ENCODE results near the gene ATP10B. TPM values are rescaled to one million over a fixed set of nuclear protein-coding genes. Genes with fewer than 3 reads are reported as not detected.

The ATP10B gene
- total RNA-seq, 4 donors from 2014 or later = 9.0 to 45.9 (median 13.9) TPM

DNA sequence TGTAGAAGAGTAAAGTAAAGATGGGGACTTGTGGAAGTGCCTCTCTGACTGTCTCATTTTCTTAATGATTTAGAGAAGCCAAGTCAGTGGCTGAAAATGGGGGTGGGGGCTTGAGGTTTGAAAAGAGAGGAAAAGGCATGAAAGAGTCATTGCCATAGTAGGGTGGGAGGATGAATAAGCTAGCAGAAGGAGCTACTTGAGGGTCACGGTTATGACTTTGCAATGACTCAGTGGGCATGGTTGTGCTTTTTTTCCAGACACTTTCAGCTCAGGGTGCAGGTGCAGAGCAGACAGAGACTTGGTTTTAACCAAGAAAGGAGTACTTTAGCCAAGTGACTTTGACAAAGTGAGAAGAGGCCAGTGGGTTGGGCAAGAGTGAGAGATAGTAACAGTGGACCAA is 312.6 kb downstream of the ATP10B start:
- no peak for DNase-seq (ENCODE audit: low spot score in 2 of 2)
- no peaks in the 10 kb centered on the region for H3K9me3 ChIP-seq
- TF ChIP-seq EP300 (IDR thresholded peaks at IDR 0.05) (no peak), POLR2A (IDR thresholded peaks at IDR 0.05) (no peak)
- TF ChIP-seq, protein P1, sequence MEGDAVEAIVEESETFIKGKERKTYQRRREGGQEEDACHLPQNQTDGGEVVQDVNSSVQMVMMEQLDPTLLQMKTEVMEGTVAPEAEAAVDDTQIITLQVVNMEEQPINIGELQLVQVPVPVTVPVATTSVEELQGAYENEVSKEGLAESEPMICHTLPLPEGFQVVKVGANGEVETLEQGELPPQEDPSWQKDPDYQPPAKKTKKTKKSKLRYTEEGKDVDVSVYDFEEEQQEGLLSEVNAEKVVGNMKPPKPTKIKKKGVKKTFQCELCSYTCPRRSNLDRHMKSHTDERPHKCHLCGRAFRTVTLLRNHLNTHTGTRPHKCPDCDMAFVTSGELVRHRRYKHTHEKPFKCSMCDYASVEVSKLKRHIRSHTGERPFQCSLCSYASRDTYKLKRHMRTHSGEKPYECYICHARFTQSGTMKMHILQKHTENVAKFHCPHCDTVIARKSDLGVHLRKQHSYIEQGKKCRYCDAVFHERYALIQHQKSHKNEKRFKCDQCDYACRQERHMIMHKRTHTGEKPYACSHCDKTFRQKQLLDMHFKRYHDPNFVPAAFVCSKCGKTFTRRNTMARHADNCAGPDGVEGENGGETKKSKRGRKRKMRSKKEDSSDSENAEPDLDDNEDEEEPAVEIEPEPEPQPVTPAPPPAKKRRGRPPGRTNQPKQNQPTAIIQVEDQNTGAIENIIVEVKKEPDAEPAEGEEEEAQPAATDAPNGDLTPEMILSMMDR (IDR thresholded peaks at IDR 0.05) = no peak
- H3K27ac ChIP-seq = no peak overlapping the region
- H3K4me1 ChIP-seq = no peaks in the 10 kb centered on the region
- 71 to 75% methylated on average over 1 of the region's 1 CpG for WGBS, 2 donors
- no peak overlapping the region for H3K4me3 ChIP-seq
- H3K36me3 ChIP-seq = no peaks in the 10 kb centered on the region
- no peaks in the 10 kb centered on the region for H3K27me3 ChIP-seq

DNA sequence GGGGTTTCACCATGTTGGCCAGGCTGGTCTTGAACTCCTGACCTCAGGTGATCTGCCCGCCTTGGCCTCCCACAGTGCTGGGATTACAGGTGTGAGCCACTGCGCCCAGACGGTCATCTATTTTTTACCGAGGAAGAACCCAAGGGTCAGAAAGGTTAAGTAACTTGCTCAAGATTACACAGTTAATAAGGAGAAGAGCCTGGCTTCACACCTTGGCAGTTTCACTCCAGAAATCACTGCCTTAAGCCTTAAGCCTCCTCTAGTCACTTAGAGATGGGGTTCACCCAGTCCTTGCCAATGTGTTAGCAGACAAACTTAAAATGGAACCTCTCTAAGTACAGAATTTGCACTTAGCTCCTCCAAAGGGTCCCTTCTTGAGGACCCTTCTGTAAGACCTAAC is 314.1 kb downstream of the ATP10B start:
- H3K4me1 ChIP-seq = no peaks in the 10 kb centered on the region
- TF ChIP-seq POLR2A (IDR thresholded peaks at IDR 0.05) (no peak), EP300 (IDR thresholded peaks at IDR 0.05) (no peak)
- TF ChIP-seq, protein P1 (IDR thresholded peaks at IDR 0.05) = no peak
- DNase-seq (ENCODE audit: low spot score in 2 of 2) = no peak
- H3K36me3 ChIP-seq = no peaks in the 10 kb centered on the region
- H3K27ac ChIP-seq = no peak overlapping the region
- H3K9me3 ChIP-seq = no peaks in the 10 kb centered on the region
- H3K4me3 ChIP-seq = no peak overlapping the region
- H3K27me3 ChIP-seq = no peaks in the 10 kb centered on the region
- WGBS, 2 donors = 76 to 87% methylated on average over 4 of the region's 4 CpGs

DNA sequence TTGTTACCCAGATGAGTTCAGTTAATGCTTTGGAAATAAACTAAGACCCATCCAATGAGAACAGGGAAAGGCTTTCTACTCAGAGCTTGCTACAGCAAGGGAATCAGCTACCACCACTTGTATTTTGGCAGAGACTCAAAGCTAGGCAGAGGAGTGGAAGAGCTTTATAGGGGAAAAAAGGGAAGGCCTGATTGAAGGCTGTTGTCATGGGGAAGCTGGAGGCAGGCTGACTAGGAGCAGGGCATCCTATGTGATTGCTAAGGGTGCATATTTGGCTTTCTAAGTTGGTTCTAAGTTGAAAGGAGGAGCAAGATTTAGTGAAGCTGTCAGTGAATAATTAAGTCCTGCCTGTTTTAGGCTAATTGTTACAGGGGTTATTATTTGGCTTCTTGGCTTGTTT is 314.9 kb downstream of the ATP10B start:
- no peak for TF ChIP-seq EP300 (IDR thresholded peaks at IDR 0.05)
- TF ChIP-seq, protein P1 (IDR thresholded peaks at IDR 0.05) = no peak
- TF ChIP-seq POLR2A (IDR thresholded peaks at IDR 0.05) = no peak
- Histone ChIP-seq H3K4me1 (no peaks in the 10 kb centered on the region), H3K4me3 (no peak overlapping the region), H3K27ac (no peak overlapping the region), H3K27me3 (no peaks in the 10 kb centered on the region), H3K36me3 (no peaks in the 10 kb centered on the region), H3K9me3 (no peaks in the 10 kb centered on the region)
- DNase-seq (ENCODE audit: low spot score in 2 of 2) = no peak

DNA sequence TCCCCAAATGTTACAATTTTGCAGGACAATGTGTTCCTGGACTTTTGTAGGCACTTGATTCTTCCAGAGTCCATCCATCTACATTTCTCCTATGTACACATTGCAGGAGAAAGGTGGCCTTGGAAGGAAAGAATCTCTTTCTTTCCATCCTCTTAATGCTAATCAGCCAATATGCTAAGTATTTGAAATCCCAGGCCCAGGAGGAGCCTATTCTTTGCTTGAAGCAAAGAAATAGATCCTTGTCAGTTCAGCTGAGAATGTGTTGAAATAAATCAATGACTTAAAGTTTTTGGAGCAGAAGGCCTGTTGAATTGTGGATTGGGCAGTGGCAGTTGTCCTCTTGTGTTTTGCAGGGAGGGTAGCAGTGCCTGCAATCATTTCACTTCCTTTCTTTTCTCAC is 317.1 kb downstream of the ATP10B start:
- H3K36me3 ChIP-seq = no peaks in the 10 kb centered on the region
- H3K27ac ChIP-seq = no peak overlapping the region
- H3K9me3 ChIP-seq = no peaks in the 10 kb centered on the region
- H3K27me3 ChIP-seq = no peaks in the 10 kb centered on the region
- DNase-seq (ENCODE audit: low spot score in 2 of 2) = no peak
- H3K4me3 ChIP-seq = no peak overlapping the region
- no peaks in the 10 kb centered on the region for H3K4me1 ChIP-seq
- no peak for TF ChIP-seq EP300 (IDR thresholded peaks at IDR 0.05)
- TF ChIP-seq POLR2A (IDR thresholded peaks at IDR 0.05) = no peak
- TF ChIP-seq, protein P1 (IDR thresholded peaks at IDR 0.05) = no peak

DNA sequence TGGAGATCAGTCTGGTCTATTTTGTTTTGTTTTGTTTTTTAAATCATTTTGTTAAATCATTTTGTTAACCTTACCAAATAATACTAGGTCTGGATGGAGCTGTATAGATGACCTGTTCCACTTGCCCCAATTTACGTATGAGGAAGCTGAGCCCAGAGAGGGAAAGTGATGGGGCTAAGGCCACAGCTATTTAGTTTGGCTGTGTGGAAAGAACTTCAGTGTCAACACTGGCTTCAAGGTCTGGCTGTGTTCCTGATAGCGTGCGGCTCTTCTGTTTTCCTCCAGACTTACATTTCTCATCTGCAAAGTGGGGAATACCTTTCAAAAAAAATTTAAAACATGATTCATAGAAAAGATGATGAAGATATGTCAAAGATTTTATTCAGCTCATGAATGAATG is 317.9 kb downstream of the ATP10B start:
- no peak overlapping the region for H3K27ac ChIP-seq
- H3K4me1 ChIP-seq = no peaks in the 10 kb centered on the region
- H3K36me3 ChIP-seq = no peaks in the 10 kb centered on the region
- H3K4me3 ChIP-seq = no peak overlapping the region
- no peaks in the 10 kb centered on the region for H3K9me3 ChIP-seq
- 77 to 87% methylated on average over 3 of the region's 3 CpGs for WGBS, 2 donors
- no peak for DNase-seq (ENCODE audit: low spot score in 2 of 2)
- TF ChIP-seq POLR2A (IDR thresholded peaks at IDR 0.05) (no peak), EP300 (IDR thresholded peaks at IDR 0.05) (no peak)
- TF ChIP-seq, protein P1 (IDR thresholded peaks at IDR 0.05) = no peak
- H3K27me3 ChIP-seq = no peaks in the 10 kb centered on the region

Measured in tibial nerve (tissue), 4 donors.